Measurements from ENCODE around the gene SCCPDH.
"Not testable (repeated sequence)": the region's sequence is repeated elsewhere in the genome, so short reads cannot be mapped to it uniquely, and the experiment has no call there.

Gene SCCPDH

GRCh38 chr1:246681900-246682895, 42.0 kb upstream of the SCCPDH start:
- DNase-seq (ENCODE audit: extremely low read depth, low read depth): no peak
- TF ChIP-seq, protein P1, sequence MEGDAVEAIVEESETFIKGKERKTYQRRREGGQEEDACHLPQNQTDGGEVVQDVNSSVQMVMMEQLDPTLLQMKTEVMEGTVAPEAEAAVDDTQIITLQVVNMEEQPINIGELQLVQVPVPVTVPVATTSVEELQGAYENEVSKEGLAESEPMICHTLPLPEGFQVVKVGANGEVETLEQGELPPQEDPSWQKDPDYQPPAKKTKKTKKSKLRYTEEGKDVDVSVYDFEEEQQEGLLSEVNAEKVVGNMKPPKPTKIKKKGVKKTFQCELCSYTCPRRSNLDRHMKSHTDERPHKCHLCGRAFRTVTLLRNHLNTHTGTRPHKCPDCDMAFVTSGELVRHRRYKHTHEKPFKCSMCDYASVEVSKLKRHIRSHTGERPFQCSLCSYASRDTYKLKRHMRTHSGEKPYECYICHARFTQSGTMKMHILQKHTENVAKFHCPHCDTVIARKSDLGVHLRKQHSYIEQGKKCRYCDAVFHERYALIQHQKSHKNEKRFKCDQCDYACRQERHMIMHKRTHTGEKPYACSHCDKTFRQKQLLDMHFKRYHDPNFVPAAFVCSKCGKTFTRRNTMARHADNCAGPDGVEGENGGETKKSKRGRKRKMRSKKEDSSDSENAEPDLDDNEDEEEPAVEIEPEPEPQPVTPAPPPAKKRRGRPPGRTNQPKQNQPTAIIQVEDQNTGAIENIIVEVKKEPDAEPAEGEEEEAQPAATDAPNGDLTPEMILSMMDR (IDR thresholded peaks at IDR 0.05; ENCODE audit: low read depth, low read length): no peak

GRCh38 chr1:246683521-246683920, 40.7 kb upstream of the SCCPDH start:
- TF ChIP-seq, protein P1 (IDR thresholded peaks at IDR 0.05; ENCODE audit: low read depth, low read length): no peak
- no peak for DNase-seq (ENCODE audit: extremely low read depth, low read depth)

DNA sequence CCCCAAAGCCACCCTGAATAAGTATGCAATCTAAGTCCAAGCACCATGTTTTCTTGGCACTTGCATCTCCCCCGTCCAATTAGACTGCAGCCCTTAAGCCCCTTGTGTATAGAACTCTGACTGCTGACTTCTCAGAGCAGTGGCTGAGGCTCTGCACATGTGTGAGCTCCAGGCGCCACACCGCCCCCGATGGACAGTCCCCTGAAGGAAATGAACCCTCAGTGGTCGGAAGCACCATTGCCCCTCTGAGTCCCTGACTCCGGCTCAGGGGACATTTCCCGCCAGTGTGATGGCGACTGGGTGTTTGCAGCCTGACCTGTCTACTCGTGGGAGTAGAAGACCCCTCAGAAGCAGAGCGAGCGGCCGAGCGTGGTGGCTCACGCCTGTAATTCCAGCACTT, 37.2 kb upstream of the SCCPDH start:
- TF ChIP-seq, protein P1 (IDR thresholded peaks at IDR 0.05; ENCODE audit: low read depth, low read length): no peak
- DNase-seq (ENCODE audit: extremely low read depth, low read depth): no peak

GRCh38 chr1:246689409-246690008, 34.7 kb upstream of the SCCPDH start:
- DNase-seq (ENCODE audit: extremely low read depth, low read depth): peak; percentile 41
- TF ChIP-seq, protein P1 (IDR thresholded peaks at IDR 0.05; ENCODE audit: low read depth, low read length): peak; percentile 92

DNA sequence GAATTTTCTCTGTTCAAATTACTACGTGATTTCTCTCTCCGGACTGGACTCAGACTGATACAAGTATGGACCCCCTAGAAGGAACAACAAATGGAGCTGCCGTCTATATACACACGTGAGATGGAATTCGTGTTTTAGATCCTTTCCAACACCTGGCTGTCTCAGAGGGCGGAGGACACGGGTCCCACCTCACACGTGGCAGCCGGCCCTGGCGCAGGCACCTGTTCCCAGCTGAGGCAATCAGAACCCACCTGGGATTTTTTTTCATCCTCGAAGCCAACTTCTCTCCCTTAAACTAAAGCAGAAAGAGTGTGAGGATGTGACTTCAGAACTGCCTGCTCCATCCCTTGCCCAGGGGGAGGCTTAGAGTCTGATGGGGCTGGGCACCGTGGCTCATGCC, 34.1 kb upstream of the SCCPDH start:
- TF ChIP-seq, protein P1 (IDR thresholded peaks at IDR 0.05; ENCODE audit: low read depth, low read length): no peak
- DNase-seq (ENCODE audit: extremely low read depth, low read depth): no peak

DNA sequence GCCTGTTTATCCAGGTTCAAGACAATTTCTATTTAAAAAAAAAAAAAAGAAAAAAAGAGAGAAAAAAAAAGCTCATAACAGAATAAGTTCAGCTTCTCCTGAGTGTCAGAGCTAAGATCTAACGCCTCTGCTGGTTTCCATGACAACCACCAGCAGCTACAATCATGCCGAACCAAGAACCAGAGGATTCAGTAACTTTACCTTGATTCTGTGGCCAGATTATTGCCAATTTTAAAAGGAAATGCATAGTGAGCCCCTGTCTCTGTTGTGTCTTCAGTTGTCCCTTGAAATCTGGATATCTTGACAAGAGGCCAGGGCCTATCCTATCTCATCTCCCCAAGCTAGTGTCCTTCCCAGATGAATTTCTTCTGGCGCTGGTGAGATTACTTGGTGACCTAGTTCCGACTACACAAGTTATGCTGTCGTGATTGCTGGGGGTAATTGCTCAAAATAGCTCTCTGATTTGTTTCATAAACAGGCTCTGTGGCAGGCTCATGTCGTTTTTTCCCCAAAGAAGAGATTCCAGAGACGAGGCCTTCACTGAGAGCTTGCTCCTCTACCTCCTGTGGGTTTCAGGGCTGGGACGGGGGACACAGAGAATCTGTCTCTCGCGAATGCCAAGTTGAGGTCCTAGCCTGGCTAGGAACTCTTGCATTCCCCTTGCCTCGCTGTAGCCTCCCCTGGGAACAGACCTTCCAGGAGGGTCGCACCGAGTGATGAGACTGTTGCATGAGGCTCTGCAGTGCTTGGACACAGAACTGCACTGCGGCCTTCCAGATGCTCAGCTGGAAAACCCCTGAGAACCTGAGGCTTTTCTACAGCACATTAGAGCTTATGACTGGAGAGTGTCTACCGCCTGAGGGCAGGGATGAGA, 32.4 kb upstream of the SCCPDH start:
- DNase-seq (ENCODE audit: extremely low read depth, low read depth): no peak

GRCh38 chr1:246694213-246694895, 29.9 kb upstream of the SCCPDH start:
- not testable (repeated sequence) for DNase-seq (ENCODE audit: extremely low read depth, low read depth)

More for the DNA sequence above, 32.4 kb upstream of the SCCPDH start:
- TF ChIP-seq, protein P1 (IDR thresholded peaks at IDR 0.05; ENCODE audit: low read depth, low read length): no peak

Data from AG09319 (cell line).